WTC11 (cell line): ENCODE results near the gene MBD3. TPM values are rescaled to one million over a fixed set of nuclear protein-coding genes. Genes with fewer than 3 reads are reported as not detected.

Experiments
- ATAC-seq: fragments of 200-7000 bp; cut with Tn5 transposase; 2 replicates; pipeline ENCODE4 v1.10.0; 2021; ENCODE audit warnings: mild to moderate bottlenecking, moderate library complexity
- CTCF ChIA-PET: fragments of 300-600 bp; sonication (Branson Sonifier 250); formaldehyde crosslinking; loops from one replicate; lab custom pipeline; 2021; ENCODE audit warnings: antibody characterized with exemption; lab: Charles Lee
- POLR2A ChIA-PET: fragments of 350-600 bp; sonication (Branson Sonifier 250); formaldehyde crosslinking; loops from one replicate; lab custom pipeline; 2021; ENCODE audit warnings: antibody characterized with exemption; lab: Charles Lee
- DNase-seq: peaks from one replicate; pipeline ENCODE4 v3.0.0; 2021; ENCODE audit warnings: low spot score
- H3K27ac Mint-ChIP-seq: 2 replicates; pipeline ENCODE4 v1.8.0; 2021; ENCODE audit warnings: mixed read lengths
- H3K27me3 Mint-ChIP-seq: 2 replicates; pipeline ENCODE4 v1.8.0; 2021; ENCODE audit warnings: low read depth, mild to moderate bottlenecking, moderate library complexity, mixed read lengths
- H3K36me3 Mint-ChIP-seq: 2 replicates; pipeline ENCODE4 v1.8.0; 2021; ENCODE audit warnings: mixed read lengths
- H3K4me1 Mint-ChIP-seq: 2 replicates; pipeline ENCODE4 v1.8.0; 2022; ENCODE audit warnings: mixed read lengths
- H3K4me3 Mint-ChIP-seq: 2 replicates; pipeline ENCODE4 v1.8.0; 2021; ENCODE audit warnings: mild to moderate bottlenecking, moderate library complexity, mixed read lengths
- H3K9me3 Mint-ChIP-seq: 2 replicates; pipeline ENCODE4 v1.8.0; 2021; ENCODE audit warnings: mixed read lengths
- CREM ChIP-seq: sonication (generic); formaldehyde crosslinking; IDR thresholded peaks from 2 replicates; pipeline ENCODE4 v1.8.1; 2022; ENCODE audit warnings: mild to moderate bottlenecking, missing genetic modification reagents, moderate library complexity
- ESRRA ChIP-seq: sonication (generic); formaldehyde crosslinking; IDR thresholded peaks from 2 replicates; pipeline ENCODE4 v1.8.1; 2022; ENCODE audit warnings: mild to moderate bottlenecking, missing genetic modification reagents, borderline replicate concordance
- FOXJ3 ChIP-seq: sonication (generic); formaldehyde crosslinking; IDR thresholded peaks from 2 replicates; pipeline ENCODE4 v1.9.0; 2021; ENCODE audit warnings: missing genetic modification reagents, mild to moderate bottlenecking, borderline replicate concordance
- FOXP1 ChIP-seq: sonication (generic); formaldehyde crosslinking; IDR thresholded peaks from 2 replicates; pipeline ENCODE4 v1.8.0; 2022; ENCODE audit warnings: missing genetic modification reagents, mild to moderate bottlenecking, moderate library complexity, borderline replicate concordance
- JUN ChIP-seq: sonication (generic); formaldehyde crosslinking; IDR thresholded peaks from 2 replicates; pipeline ENCODE4 v1.8.0; 2023; ENCODE audit warnings: mild to moderate bottlenecking, missing genetic modification reagents
- NFE2L1 ChIP-seq: sonication (generic); formaldehyde crosslinking; IDR thresholded peaks from 2 replicates; pipeline ENCODE4 v1.8.1; 2023; ENCODE audit warnings: missing genetic modification reagents
- SMAD4 ChIP-seq: sonication (generic); formaldehyde crosslinking; IDR thresholded peaks from 2 replicates; pipeline ENCODE4 v1.8.0; 2022; ENCODE audit warnings: mild to moderate bottlenecking, missing genetic modification reagents
- TEAD4 ChIP-seq: sonication (generic); formaldehyde crosslinking; IDR thresholded peaks from 2 replicates; pipeline ENCODE4 v1.8.0; 2022; ENCODE audit warnings: mild to moderate bottlenecking, missing genetic modification reagents
- ZNF138 ChIP-seq: sonication (generic); formaldehyde crosslinking; conservative IDR thresholded peaks from 2 replicates; pipeline ENCODE4 v1.8.1; 2022; ENCODE audit warnings: mild to moderate bottlenecking, moderate library complexity, missing genetic modification reagents
- ZNF396 ChIP-seq: fragments of 250-450 bp; sonication (Bioruptor Pico); IDR thresholded peaks from 2 replicates; pipeline ENCODE4 v1.8.0; 2021; ENCODE audit warnings: mild to moderate bottlenecking, moderate library complexity, borderline replicate concordance
- ZNF416 ChIP-seq: fragments of 250-450 bp; sonication (Bioruptor Pico); IDR thresholded peaks from 2 replicates; pipeline ENCODE4 v1.9.0; 2021; ENCODE audit warnings: mild to moderate bottlenecking, inconsistent platforms
- ZNF423 ChIP-seq: fragments of 250-450 bp; sonication (Bioruptor Pico); IDR thresholded peaks from 2 replicates; pipeline ENCODE4 v2.1.2; 2022; ENCODE audit warnings: mild to moderate bottlenecking, moderate library complexity
- ZNF671 ChIP-seq: fragments of 250-450 bp; sonication (Bioruptor Pico); IDR thresholded peaks from 2 replicates; pipeline ENCODE4 v1.8.0; 2021; ENCODE audit warnings: mild to moderate bottlenecking
- total RNA-seq: library from RNA; stranded (reverse); gene quantifications from 3 replicates; pipeline ENCODE4 v1.2.3, GENCODE V29; 2021
- TF ChIP-seq, protein P1 (sequence below): fragments of 200-600 bp; IDR thresholded peaks from 2 replicates; pipeline ENCODE4 v1.8.0; 2022; ENCODE audit warnings: antibody characterized with exemption
- TF ChIP-seq, protein P2 (sequence below): sonication (generic); formaldehyde crosslinking; IDR thresholded peaks from 2 replicates; pipeline ENCODE4 v1.8.1; 2023; ENCODE audit warnings: mild to moderate bottlenecking, missing genetic modification reagents, moderate library complexity
- TF ChIP-seq, protein P3 (sequence below): sonication (generic); formaldehyde crosslinking; IDR thresholded peaks from 2 replicates; pipeline ENCODE4 v1.8.0; 2022; ENCODE audit warnings: mild to moderate bottlenecking, missing genetic modification reagents
- TF ChIP-seq, protein P4 (sequence below): sonication (generic); formaldehyde crosslinking; IDR thresholded peaks from 2 replicates; pipeline ENCODE4 v1.8.1; 2022; ENCODE audit warnings: mild to moderate bottlenecking, moderate library complexity, missing genetic modification reagents
- TF ChIP-seq, protein P5 (sequence below): sonication (generic); formaldehyde crosslinking; IDR thresholded peaks from 2 replicates; pipeline ENCODE4 v1.8.0; 2022; ENCODE audit warnings: mild to moderate bottlenecking, missing genetic modification reagents
- TF ChIP-seq, protein P6 (sequence below): sonication (generic); formaldehyde crosslinking; IDR thresholded peaks from 2 replicates; pipeline ENCODE4 v1.8.1; 2023; ENCODE audit warnings: mild to moderate bottlenecking, moderate library complexity, missing genetic modification reagents
- TF ChIP-seq, protein P7 (sequence below): fragments of 250-450 bp; sonication (Bioruptor Pico); IDR thresholded peaks from 2 replicates; pipeline ENCODE4 v1.9.0; 2021; ENCODE audit warnings: mild to moderate bottlenecking
- TF ChIP-seq, protein P8 (sequence below): sonication (generic); formaldehyde crosslinking; IDR thresholded peaks from 2 replicates; pipeline ENCODE4 v1.8.0; 2022; ENCODE audit warnings: missing genetic modification reagents

MBD3 gene
- total RNA-seq, 1 experiment from 2014 or later, result 90.2 TPM

DNA sequence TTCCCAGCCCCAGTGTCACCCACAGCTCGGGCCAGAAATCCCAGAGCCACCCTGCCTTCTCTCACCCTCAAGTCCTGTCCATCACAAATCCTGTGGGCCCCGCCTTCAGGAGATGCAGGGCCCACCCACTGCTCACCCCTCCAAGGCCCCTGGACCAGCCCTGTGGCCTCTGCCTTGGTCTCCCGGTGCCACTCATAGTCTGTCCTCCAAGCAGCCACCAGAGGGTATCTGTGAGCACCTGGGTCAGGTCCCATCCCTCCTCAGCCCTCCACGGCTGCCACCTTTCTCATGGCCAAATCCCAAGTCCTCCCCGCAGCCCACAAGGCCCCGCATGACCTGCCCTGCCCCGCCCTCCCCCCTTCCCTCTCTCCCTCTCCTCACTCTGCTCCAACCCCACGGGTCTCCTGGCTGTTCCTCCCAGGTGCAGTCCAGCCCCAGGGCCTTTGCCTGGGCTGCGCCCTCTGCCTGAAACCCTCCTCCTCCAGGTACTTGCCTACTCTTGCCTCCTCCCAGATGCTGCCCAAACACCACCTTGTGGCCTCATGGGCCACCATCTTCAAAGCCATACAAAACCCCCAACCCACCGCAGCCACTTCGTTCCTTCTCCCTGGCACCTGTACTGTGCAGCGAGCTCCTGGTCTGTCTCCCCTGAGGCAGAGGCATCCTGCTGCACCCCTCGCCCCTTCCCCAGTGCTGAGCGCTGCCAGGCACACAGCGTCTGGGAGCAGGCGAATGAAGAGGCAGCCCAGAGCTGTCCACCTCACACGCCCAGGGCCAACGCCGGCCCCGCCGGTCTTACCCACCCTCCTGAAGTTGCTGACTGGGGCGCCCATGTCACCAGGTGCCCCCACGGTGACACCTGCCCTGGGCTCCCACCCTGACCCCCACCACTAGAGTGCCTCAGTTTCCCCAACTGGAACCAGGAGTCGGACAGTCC, 25.8 kb upstream of the MBD3 start:
- ATAC-seq (peak; percentile 89), DNase-seq (peak; percentile 72)
- no peak for TF ChIP-seq ZNF138 (CRISPR knock-in tag)
- TF ChIP-seq, protein P1, sequence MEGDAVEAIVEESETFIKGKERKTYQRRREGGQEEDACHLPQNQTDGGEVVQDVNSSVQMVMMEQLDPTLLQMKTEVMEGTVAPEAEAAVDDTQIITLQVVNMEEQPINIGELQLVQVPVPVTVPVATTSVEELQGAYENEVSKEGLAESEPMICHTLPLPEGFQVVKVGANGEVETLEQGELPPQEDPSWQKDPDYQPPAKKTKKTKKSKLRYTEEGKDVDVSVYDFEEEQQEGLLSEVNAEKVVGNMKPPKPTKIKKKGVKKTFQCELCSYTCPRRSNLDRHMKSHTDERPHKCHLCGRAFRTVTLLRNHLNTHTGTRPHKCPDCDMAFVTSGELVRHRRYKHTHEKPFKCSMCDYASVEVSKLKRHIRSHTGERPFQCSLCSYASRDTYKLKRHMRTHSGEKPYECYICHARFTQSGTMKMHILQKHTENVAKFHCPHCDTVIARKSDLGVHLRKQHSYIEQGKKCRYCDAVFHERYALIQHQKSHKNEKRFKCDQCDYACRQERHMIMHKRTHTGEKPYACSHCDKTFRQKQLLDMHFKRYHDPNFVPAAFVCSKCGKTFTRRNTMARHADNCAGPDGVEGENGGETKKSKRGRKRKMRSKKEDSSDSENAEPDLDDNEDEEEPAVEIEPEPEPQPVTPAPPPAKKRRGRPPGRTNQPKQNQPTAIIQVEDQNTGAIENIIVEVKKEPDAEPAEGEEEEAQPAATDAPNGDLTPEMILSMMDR, result peak; percentile 27; the same call in 1 of the 2 replicates
- Mint-ChIP-seq H3K4me3 (no peak overlapping the region), H3K27ac (peak overlapping the region; percentile 74), H3K27me3 (no peaks in the 10 kb centered on the region), H3K4me1 (peaks cover 5% of the 10 kb centered on the region), H3K9me3 (no peaks in the 10 kb centered on the region), H3K36me3 (peaks cover 54% of the 10 kb centered on the region)
- CTCF ChIA-PET, result interaction anchor here (1.2 kb wide), 1 partner anchor 72 kb away, joined by 5 read pairs; no protein-coding TSS in a partner anchor
- POLR2A ChIA-PET, result no interaction called here

DNA sequence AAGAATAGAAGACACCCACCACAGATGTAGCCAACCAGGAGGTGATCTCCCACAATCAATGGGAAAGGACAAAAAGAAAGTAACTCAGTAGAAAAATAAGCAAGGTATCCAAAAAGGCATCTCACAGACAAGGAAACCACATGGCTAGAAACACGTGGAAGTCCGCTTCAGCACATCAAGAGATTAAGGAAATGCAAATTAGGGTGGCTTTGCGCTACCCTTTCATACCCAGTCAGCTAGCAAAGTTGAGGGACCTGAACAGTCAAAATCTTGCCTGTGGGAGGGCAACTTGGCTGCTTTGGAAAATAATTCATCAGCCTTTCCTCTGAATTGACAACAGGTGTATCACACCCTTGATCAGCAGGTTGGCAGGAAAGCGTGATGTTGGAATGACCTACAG, 24.2 kb upstream of the MBD3 start:
- Mint-ChIP-seq H3K36me3 (peaks cover 56% of the 10 kb centered on the region), H3K4me3 (no peak overlapping the region), H3K27me3 (no peaks in the 10 kb centered on the region), H3K9me3 (no peaks in the 10 kb centered on the region)
- ChIA-PET CTCF (interaction anchor here (1.1 kb wide), 1 partner anchor 53 kb away, joined by 3 read pairs; no protein-coding TSS in a partner anchor), POLR2A (no interaction called here)
- DNase-seq (no peak), ATAC-seq (no peak)
- TF ChIP-seq, protein P2, sequence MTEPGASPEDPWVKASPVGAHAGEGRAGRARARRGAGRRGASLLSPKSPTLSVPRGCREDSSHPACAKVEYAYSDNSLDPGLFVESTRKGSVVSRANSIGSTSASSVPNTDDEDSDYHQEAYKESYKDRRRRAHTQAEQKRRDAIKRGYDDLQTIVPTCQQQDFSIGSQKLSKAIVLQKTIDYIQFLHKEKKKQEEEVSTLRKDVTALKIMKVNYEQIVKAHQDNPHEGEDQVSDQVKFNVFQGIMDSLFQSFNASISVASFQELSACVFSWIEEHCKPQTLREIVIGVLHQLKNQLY, result no peak
- TF ChIP-seq ZNF671 (CRISPR knock-in tag) (no peak), ZNF396 (no peak), FOXP1 (CRISPR knock-in tag) (no peak), SMAD4 (CRISPR knock-in tag) (no peak), ZNF423 (CRISPR knock-in tag) (no peak), ESRRA (CRISPR knock-in tag) (no peak), TEAD4 (CRISPR knock-in tag) (no peak), FOXJ3 (CRISPR knock-in tag) (no peak)
- TF ChIP-seq, protein P3, sequence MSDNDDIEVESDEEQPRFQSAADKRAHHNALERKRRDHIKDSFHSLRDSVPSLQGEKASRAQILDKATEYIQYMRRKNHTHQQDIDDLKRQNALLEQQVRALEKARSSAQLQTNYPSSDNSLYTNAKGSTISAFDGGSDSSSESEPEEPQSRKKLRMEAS, result no peak
- TF ChIP-seq, protein P4, sequence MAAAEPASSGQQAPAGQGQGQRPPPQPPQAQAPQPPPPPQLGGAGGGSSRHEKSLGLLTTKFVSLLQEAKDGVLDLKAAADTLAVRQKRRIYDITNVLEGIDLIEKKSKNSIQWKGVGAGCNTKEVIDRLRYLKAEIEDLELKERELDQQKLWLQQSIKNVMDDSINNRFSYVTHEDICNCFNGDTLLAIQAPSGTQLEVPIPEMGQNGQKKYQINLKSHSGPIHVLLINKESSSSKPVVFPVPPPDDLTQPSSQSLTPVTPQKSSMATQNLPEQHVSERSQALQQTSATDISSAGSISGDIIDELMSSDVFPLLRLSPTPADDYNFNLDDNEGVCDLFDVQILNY (CRISPR knock-in tag), result no peak
- TF ChIP-seq, all 79 proteins: peak for 0
- no peaks in the 10 kb centered on the region for H3K4me1 Mint-ChIP-seq
- no peak overlapping the region for H3K27ac Mint-ChIP-seq

DNA sequence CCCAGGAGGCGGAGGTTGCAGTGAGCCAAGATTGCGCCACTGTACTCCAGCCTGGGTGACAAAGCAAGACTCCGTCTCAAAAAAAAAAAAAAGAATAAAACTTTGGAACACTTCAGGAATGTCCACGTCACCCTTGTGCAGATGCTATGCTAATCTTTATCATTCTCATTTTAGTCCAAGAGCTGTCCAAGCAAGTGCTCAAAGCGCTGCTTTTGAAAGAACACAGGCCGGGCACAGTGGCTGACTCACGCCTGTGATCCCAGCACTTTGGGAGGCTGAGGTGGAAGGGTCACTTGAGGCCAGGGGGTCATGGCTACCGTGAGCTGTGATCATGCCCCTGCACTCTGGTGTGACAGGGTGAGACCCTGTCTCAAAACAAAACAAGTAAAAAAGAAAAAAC, 23.7 kb upstream of the MBD3 start:
- Mint-ChIP-seq H3K27me3 (no peaks in the 10 kb centered on the region), H3K36me3 (peaks cover 58% of the 10 kb centered on the region), H3K4me3 (no peak overlapping the region), H3K9me3 (no peaks in the 10 kb centered on the region), H3K4me1 (no peaks in the 10 kb centered on the region), H3K27ac (no peak overlapping the region)
- POLR2A ChIA-PET, result interaction anchor here (0.6 kb wide), 1 partner anchor 860 kb away, joined by 4 read pairs; the partner anchor contains the start of gene GADD45B
- no peak for DNase-seq
- no peak for ATAC-seq
- CTCF ChIA-PET, result interaction anchor here (1.1 kb wide), 1 partner anchor 54 kb away, joined by 3 read pairs; no protein-coding TSS in a partner anchor
- TF ChIP-seq, protein P5, sequence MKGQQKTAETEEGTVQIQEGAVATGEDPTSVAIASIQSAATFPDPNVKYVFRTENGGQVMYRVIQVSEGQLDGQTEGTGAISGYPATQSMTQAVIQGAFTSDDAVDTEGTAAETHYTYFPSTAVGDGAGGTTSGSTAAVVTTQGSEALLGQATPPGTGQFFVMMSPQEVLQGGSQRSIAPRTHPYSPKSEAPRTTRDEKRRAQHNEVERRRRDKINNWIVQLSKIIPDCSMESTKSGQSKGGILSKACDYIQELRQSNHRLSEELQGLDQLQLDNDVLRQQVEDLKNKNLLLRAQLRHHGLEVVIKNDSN, result no peak
- TF ChIP-seq ZNF396 (no peak), ZNF416 (no peak), JUN (CRISPR knock-in tag) (no peak), CREM (CRISPR knock-in tag) (no peak), ZNF671 (CRISPR knock-in tag) (no peak), NFE2L1 (no peak)
- TF ChIP-seq, protein P6, sequence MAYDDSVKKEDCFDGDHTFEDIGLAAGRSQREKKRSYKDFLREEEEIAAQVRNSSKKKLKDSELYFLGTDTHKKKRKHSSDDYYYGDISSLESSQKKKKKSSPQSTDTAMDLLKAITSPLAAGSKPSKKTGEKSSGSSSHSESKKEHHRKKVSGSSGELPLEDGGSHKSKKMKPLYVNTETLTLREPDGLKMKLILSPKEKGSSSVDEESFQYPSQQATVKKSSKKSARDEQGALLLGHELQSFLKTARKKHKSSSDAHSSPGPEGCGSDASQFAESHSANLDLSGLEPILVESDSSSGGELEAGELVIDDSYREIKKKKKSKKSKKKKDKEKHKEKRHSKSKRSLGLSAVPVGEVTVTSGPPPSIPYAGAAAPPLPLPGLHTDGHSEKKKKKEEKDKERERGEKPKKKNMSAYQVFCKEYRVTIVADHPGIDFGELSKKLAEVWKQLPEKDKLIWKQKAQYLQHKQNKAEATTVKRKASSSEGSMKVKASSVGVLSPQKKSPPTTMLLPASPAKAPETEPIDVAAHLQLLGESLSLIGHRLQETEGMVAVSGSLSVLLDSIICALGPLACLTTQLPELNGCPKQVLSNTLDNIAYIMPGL (CRISPR knock-in tag), result no peak
- TF ChIP-seq, protein P7, sequence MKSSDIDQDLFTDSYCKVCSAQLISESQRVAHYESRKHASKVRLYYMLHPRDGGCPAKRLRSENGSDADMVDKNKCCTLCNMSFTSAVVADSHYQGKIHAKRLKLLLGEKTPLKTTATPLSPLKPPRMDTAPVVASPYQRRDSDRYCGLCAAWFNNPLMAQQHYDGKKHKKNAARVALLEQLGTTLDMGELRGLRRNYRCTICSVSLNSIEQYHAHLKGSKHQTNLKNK (CRISPR knock-in tag), result no peak
- TF ChIP-seq, protein P8, sequence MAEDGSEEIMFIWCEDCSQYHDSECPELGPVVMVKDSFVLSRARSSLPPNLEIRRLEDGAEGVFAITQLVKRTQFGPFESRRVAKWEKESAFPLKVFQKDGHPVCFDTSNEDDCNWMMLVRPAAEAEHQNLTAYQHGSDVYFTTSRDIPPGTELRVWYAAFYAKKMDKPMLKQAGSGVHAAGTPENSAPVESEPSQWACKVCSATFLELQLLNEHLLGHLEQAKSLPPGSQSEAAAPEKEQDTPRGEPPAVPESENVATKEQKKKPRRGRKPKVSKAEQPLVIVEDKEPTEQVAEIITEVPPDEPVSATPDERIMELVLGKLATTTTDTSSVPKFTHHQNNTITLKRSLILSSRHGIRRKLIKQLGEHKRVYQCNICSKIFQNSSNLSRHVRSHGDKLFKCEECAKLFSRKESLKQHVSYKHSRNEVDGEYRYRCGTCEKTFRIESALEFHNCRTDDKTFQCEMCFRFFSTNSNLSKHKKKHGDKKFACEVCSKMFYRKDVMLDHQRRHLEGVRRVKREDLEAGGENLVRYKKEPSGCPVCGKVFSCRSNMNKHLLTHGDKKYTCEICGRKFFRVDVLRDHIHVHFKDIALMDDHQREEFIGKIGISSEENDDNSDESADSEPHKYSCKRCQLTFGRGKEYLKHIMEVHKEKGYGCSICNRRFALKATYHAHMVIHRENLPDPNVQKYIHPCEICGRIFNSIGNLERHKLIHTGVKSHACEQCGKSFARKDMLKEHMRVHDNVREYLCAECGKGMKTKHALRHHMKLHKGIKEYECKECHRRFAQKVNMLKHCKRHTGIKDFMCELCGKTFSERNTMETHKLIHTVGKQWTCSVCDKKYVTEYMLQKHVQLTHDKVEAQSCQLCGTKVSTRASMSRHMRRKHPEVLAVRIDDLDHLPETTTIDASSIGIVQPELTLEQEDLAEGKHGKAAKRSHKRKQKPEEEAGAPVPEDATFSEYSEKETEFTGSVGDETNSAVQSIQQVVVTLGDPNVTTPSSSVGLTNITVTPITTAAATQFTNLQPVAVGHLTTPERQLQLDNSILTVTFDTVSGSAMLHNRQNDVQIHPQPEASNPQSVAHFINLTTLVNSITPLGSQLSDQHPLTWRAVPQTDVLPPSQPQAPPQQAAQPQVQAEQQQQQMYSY (CRISPR knock-in tag), result no peak
